Esophagus squamous epithelium (tissue), 4 donors: Measurements from ENCODE around the gene SLC5A4.

Source experiments
- CTCF ChIP-seq, 6 experiments: fragments of 450-650 bp in 4 of 6; fragments of 200-600 bp in 2 of 6; sonication (generic) in 2 of 6; IDR thresholded peaks; one replicate each; pipeline ENCODE4 v1.5.1; 2016 to 2019; ENCODE audit warnings: antibody characterized with exemption in 6 of 6, mild to moderate bottlenecking in 4 of 6, moderate library complexity in 4 of 6
- POLR2A ChIP-seq, 4 donors: fragments of 450-650 bp; IDR thresholded peaks; one replicate each; pipeline ENCODE4 v1.6.1; 2017; ENCODE audit warnings: antibody characterized with exemption in 4 of 4, mild to moderate bottlenecking in 4 of 4, moderate library complexity in 3 of 4

- no peak for TF ChIP-seq CTCF (IDR thresholded peaks at IDR 0.05)
- no peak for TF ChIP-seq POLR2A (IDR thresholded peaks at IDR 0.05)
Measured at GRCh38 chr22:32271389-32271788, 16.2 kb upstream of the SLC5A4 start.
